ENCODE measurements around the gene ST8SIA6. TPM values are rescaled to one million over a fixed set of nuclear protein-coding genes. Genes with fewer than 3 reads are reported as not detected.
A peak's percentile ranks its signal among the peaks of the same experiment; 100 is the strongest.

ST8SIA6 gene
- total and polyA plus RNA-seq, 7 donors: 0.50 to 2.6 (median 1.1) TPM; not detected in 2

DNA sequence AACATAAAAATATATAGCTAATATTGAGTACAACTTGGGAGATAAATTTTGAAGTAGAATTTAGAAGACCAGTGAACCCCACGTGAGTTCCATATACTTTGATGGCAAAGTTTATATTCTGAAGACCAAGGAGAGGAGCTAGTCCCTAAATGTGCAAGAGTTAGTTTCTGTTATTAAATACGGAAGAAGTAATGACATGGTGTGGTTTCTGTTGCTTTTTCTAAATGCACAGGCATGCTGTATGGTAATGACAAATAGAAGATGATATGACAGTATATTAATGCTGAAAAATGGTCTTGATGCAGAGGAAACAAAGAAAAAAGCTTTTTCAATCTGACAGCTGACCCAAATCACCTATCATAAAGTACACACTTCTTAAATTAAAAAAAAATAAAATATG, 101.8 kb downstream of the ST8SIA6 start:
- DNase-seq: no peak
- Histone ChIP-seq H3K27ac (no peak overlapping the region), H3K4me3 (no peak overlapping the region), H3K9me3 (no peaks in the 10 kb centered on the region), H3K4me1 (peaks cover 0 to 12% (median 8%) of the 10 kb centered on the region in 4 donors), H3K36me3 (no peaks in the 10 kb centered on the region), H3K27me3 (no peaks in the 10 kb centered on the region)
- TF ChIP-seq EP300 (IDR thresholded peaks at IDR 0.05): no peak
- TF ChIP-seq, protein P1, sequence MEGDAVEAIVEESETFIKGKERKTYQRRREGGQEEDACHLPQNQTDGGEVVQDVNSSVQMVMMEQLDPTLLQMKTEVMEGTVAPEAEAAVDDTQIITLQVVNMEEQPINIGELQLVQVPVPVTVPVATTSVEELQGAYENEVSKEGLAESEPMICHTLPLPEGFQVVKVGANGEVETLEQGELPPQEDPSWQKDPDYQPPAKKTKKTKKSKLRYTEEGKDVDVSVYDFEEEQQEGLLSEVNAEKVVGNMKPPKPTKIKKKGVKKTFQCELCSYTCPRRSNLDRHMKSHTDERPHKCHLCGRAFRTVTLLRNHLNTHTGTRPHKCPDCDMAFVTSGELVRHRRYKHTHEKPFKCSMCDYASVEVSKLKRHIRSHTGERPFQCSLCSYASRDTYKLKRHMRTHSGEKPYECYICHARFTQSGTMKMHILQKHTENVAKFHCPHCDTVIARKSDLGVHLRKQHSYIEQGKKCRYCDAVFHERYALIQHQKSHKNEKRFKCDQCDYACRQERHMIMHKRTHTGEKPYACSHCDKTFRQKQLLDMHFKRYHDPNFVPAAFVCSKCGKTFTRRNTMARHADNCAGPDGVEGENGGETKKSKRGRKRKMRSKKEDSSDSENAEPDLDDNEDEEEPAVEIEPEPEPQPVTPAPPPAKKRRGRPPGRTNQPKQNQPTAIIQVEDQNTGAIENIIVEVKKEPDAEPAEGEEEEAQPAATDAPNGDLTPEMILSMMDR (IDR thresholded peaks at IDR 0.05): no peak
- TF ChIP-seq POLR2AphosphoS5 (IDR thresholded peaks at IDR 0.05): no peak
- no peak for TF ChIP-seq POLR2A (IDR thresholded peaks at IDR 0.05)
- intact Hi-C loops (cut with DNase I): no loop called here
- WGBS, 2 donors: 87 to 93% methylated on average over 2 of the region's 2 CpGs

DNA sequence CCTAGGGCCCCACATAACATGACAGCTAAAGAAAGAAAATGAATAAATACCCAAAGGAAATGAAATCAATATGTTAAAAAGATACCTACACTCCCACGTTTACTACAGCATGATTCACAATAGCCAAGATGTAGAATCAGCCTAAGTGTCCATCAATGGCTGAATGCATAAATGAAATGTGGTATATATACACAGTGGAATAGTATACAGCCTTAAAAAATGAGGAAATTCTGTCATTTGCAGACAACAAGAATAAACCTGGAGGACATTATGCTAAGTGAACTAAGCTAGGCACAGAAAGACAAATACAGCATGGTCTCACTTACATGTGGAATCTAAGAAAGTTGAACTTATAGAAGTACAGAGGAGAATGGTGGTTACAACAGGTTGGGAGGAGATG, 102.9 kb downstream of the ST8SIA6 start:
- H3K27ac ChIP-seq: no peak overlapping the region
- H3K4me1 ChIP-seq: peaks cover 0 to 12% (median 8%) of the 10 kb centered on the region in 4 donors
- no peaks in the 10 kb centered on the region for H3K9me3 ChIP-seq
- H3K4me3 ChIP-seq: no peak overlapping the region
- WGBS, 2 donors: 81 to 85% methylated on average over 1 of the region's 1 CpG
- no peaks in the 10 kb centered on the region for H3K36me3 ChIP-seq
- no peak for TF ChIP-seq EP300 (IDR thresholded peaks at IDR 0.05)
- TF ChIP-seq, protein P1 (IDR thresholded peaks at IDR 0.05): no peak
- TF ChIP-seq POLR2A (IDR thresholded peaks at IDR 0.05): no peak
- no peak for TF ChIP-seq POLR2AphosphoS5 (IDR thresholded peaks at IDR 0.05)
- DNase-seq: no peak
- intact Hi-C loops (cut with DNase I): no loop called here
- H3K27me3 ChIP-seq: no peaks in the 10 kb centered on the region

DNA sequence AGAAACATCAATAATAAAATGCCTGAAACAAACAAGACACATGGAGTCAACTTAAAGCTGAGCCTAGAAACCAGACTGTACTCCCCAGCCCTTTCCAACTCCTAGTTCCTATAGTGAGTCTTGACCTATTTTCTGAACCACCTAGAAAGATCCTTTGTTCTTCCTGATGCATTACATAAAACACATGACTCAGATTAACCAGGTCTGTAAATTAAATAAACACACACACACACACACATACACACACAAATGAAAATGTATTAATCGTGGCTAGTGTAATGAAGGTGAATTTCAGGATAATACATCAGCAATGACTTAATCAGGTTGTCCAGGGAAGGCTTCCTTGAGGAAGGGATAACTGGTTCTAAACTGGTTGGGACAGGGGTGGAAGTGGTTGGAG, 104.7 kb downstream of the ST8SIA6 start:
- no peaks in the 10 kb centered on the region for H3K27me3 ChIP-seq
- intact Hi-C loops (cut with DNase I): no loop called here
- no peak for DNase-seq
- peaks cover 0 to 12% (median 8%) of the 10 kb centered on the region in 4 donors for H3K4me1 ChIP-seq
- whole genome bisulfite sequencing, 2 donors: 57 to 85% methylated on average over 1 of the region's 1 CpG
- no peak overlapping the region for H3K4me3 ChIP-seq
- no peaks in the 10 kb centered on the region for H3K36me3 ChIP-seq
- H3K27ac ChIP-seq: no peak overlapping the region
- H3K9me3 ChIP-seq: no peaks in the 10 kb centered on the region
- TF ChIP-seq, protein P1 (IDR thresholded peaks at IDR 0.05): no peak
- TF ChIP-seq POLR2AphosphoS5 (IDR thresholded peaks at IDR 0.05): no peak
- TF ChIP-seq EP300 (IDR thresholded peaks at IDR 0.05): no peak
- TF ChIP-seq POLR2A (IDR thresholded peaks at IDR 0.05): no peak

DNA sequence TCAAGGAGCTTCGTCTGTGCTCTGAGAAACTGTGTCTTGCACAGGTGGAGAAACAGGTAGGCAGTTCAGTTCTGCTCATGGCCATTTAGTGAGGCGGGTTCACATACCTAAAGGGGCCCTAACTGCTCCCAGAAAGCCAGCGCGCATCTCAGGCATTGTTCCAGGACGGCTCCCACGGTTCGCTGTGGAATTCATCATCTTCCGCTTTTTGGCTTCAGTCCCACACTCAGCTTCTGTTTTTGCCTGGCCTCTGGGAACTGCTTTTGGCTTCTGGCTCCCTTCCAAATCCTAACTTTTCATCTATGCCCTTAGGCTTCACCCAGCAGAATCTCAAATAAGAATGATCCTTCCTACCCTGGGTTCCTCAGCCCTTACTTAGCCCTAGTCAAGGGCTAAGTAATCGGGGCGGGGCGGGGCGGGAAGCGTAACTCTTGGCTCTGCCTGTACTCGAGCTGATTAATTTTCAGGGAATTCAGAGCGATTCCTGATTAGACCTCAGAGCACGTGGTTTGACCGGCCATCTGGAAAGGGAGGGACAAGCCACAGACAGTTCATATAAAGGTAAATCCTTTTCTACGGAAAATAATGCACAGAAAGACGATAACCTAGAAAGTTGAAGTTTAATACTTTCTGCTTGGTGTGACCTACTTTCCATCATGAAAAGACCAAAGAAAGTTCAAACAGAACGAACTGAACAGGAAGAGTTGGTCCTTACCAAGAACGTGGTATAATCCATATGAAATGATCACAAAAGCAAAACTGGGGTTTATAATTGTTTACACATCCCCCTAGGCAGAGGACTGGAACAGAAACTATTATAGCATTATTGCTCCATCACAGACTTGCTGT, 105.7 kb downstream of the ST8SIA6 start:
- no peaks in the 10 kb centered on the region for H3K9me3 ChIP-seq
- 58% methylated on average over 21 of the region's 21 CpGs for WGBS, 2 donors
- intact Hi-C loops (cut with DNase I): no loop called here
- DNase-seq: peak; percentile 70
- H3K4me1 ChIP-seq: peaks cover 0 to 12% (median 8%) of the 10 kb centered on the region in 4 donors
- no peaks in the 10 kb centered on the region for H3K27me3 ChIP-seq
- peak overlapping the region in 2 of 4 donors; percentile 16 to 40 for H3K27ac ChIP-seq
- peak overlapping the region in 3 of 4 donors; percentile 24 to 33 (median 25) for H3K4me3 ChIP-seq
- TF ChIP-seq EP300 (IDR thresholded peaks at IDR 0.05): no peak
- no peaks in the 10 kb centered on the region for H3K36me3 ChIP-seq

DNA sequence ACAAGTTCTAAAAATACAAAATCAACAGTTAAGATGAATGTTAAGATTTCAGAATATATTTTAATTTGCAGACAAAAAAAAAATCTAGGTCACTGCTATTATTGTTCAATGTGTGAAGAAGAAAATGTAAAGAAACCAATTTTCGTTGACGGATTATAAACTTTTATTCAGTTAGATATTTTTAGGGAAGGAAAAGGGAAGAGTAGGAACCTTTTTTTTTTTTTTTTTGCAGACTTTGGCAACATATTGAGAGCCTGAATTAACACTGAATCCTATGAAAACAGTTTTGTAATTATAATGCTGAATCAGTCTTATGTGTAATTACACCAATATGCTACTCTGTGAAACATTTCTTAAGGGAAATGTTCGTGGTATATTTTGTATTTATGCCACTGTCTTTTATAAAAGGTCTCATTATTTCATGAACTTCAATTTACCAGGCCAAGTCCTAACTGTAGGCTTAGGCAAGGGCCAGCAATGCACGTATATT, 106.3 kb downstream of the ST8SIA6 start:
- no peaks in the 10 kb centered on the region for H3K9me3 ChIP-seq
- H3K27ac ChIP-seq: peak overlapping the region in 1 of 4 donors; percentile 40
- H3K27me3 ChIP-seq: no peaks in the 10 kb centered on the region
- WGBS, 2 donors: 55 to 79% methylated on average over 4 of the region's 4 CpGs
- no peak for DNase-seq
- TF ChIP-seq, protein P1 (IDR thresholded peaks at IDR 0.05): no peak
- TF ChIP-seq EP300 (IDR thresholded peaks at IDR 0.05) (no peak), POLR2AphosphoS5 (IDR thresholded peaks at IDR 0.05) (no peak), POLR2A (IDR thresholded peaks at IDR 0.05) (no peak)
- no peaks in the 10 kb centered on the region for H3K36me3 ChIP-seq
- intact Hi-C loops (cut with DNase I): no loop called here
- peaks cover 0 to 12% (median 8%) of the 10 kb centered on the region in 4 donors for H3K4me1 ChIP-seq
- peak overlapping the region in 2 of 4 donors; percentile 25 to 33 for H3K4me3 ChIP-seq

All from sigmoid colon (tissue), 7 donors.